ENCODE results near the gene ALPK3.

Gene ALPK3

GRCh38 chr15:84909782-84910181 lies 92.6 kb downstream of the ALPK3 start:
- Histone ChIP-seq H3K36me3 (ENCODE audit: insufficient read depth, low read length) (no peaks in the 10 kb centered on the region), H3K27ac (no peak overlapping the region), H3K9ac (ENCODE audit: insufficient read length) (no peak overlapping the region), H3K9me3 (ENCODE audit: low read depth, low read length) (no peaks in the 10 kb centered on the region), H3K4me3 (no peak overlapping the region)
- no peak for DNase-seq (ENCODE audit: low read depth, low spot score)
- no peak for TF ChIP-seq EZH2 (IDR thresholded peaks at IDR 0.05)
- TF ChIP-seq FOXP2 (optimal IDR thresholded peaks at IDR 0.05; ENCODE audit: control extremely low read depth, extremely low read length, insufficient read depth) = no peak
- no peak for TF ChIP-seq POLR2AphosphoS5 (IDR thresholded peaks at IDR 0.05; ENCODE audit: borderline replicate concordance, low read depth, low read length)

- Histone ChIP-seq H3K4me3 (no peak overlapping the region), H3K27ac (no peak overlapping the region), H3K9me3 (ENCODE audit: low read depth, low read length) (no peaks in the 10 kb centered on the region), H3K9ac (ENCODE audit: insufficient read length) (no peak overlapping the region), H3K36me3 (ENCODE audit: insufficient read depth, low read length) (no peaks in the 10 kb centered on the region)
- no peak for TF ChIP-seq EZH2 (IDR thresholded peaks at IDR 0.05)
- no peak for TF ChIP-seq POLR2AphosphoS5 (IDR thresholded peaks at IDR 0.05; ENCODE audit: borderline replicate concordance, low read depth, low read length)
- no peak for TF ChIP-seq FOXP2 (optimal IDR thresholded peaks at IDR 0.05; ENCODE audit: control extremely low read depth, extremely low read length, insufficient read depth)
- DNase-seq (ENCODE audit: low read depth, low spot score) = no peak
Measured at GRCh38 chr15:84910928-84911623, 93.9 kb downstream of the ALPK3 start.

GRCh38 chr15:84911879-84912660 lies 94.9 kb downstream of the ALPK3 start:
- no peaks in the 10 kb centered on the region for H3K36me3 ChIP-seq (ENCODE audit: insufficient read depth, low read length)
- no peak for DNase-seq (ENCODE audit: low read depth, low spot score)
- no peak for TF ChIP-seq EZH2 (IDR thresholded peaks at IDR 0.05)
- TF ChIP-seq FOXP2 (optimal IDR thresholded peaks at IDR 0.05; ENCODE audit: control extremely low read depth, extremely low read length, insufficient read depth) = no peak
- TF ChIP-seq POLR2AphosphoS5 (IDR thresholded peaks at IDR 0.05; ENCODE audit: borderline replicate concordance, low read depth, low read length) = no peak
- no peak overlapping the region for H3K27ac ChIP-seq
- no peak overlapping the region for H3K4me3 ChIP-seq
- no peak overlapping the region for H3K9ac ChIP-seq (ENCODE audit: insufficient read length)
- H3K9me3 ChIP-seq (ENCODE audit: low read depth, low read length) = no peaks in the 10 kb centered on the region

- TF ChIP-seq EZH2 (IDR thresholded peaks at IDR 0.05) = no peak
- no peak for TF ChIP-seq FOXP2 (optimal IDR thresholded peaks at IDR 0.05; ENCODE audit: control extremely low read depth, extremely low read length, insufficient read depth)
- TF ChIP-seq POLR2AphosphoS5 (IDR thresholded peaks at IDR 0.05; ENCODE audit: borderline replicate concordance, low read depth, low read length) = no peak
- no peak for DNase-seq (ENCODE audit: low read depth, low spot score)
- H3K9ac ChIP-seq (ENCODE audit: insufficient read length) = no peak overlapping the region
- no peaks in the 10 kb centered on the region for H3K36me3 ChIP-seq (ENCODE audit: insufficient read depth, low read length)
- H3K4me3 ChIP-seq = no peak overlapping the region
- no peaks in the 10 kb centered on the region for H3K9me3 ChIP-seq (ENCODE audit: low read depth, low read length)
- no peak overlapping the region for H3K27ac ChIP-seq
Measured at GRCh38 chr15:84913360-84913723, 96.2 kb downstream of the ALPK3 start.

- H3K36me3 ChIP-seq (ENCODE audit: insufficient read depth, low read length) = no peaks in the 10 kb centered on the region
- H3K9me3 ChIP-seq (ENCODE audit: low read depth, low read length) = no peaks in the 10 kb centered on the region
- TF ChIP-seq POLR2AphosphoS5 (IDR thresholded peaks at IDR 0.05; ENCODE audit: borderline replicate concordance, low read depth, low read length) (no peak), EZH2 (IDR thresholded peaks at IDR 0.05) (no peak), FOXP2 (optimal IDR thresholded peaks at IDR 0.05; ENCODE audit: control extremely low read depth, extremely low read length, insufficient read depth) (no peak)
- H3K27ac ChIP-seq = no peak overlapping the region
- no peak overlapping the region for H3K9ac ChIP-seq (ENCODE audit: insufficient read length)
- no peak overlapping the region for H3K4me3 ChIP-seq
- DNase-seq (ENCODE audit: low read depth, low spot score) = no peak
Measured at GRCh38 chr15:84914351-84914750, 97.2 kb downstream of the ALPK3 start.

- no peaks in the 10 kb centered on the region for H3K36me3 ChIP-seq (ENCODE audit: insufficient read depth, low read length)
- no peak overlapping the region for H3K27ac ChIP-seq
- H3K9ac ChIP-seq (ENCODE audit: insufficient read length) = no peak overlapping the region
- DNase-seq (ENCODE audit: low read depth, low spot score) = no peak
- H3K9me3 ChIP-seq (ENCODE audit: low read depth, low read length) = no peaks in the 10 kb centered on the region
- TF ChIP-seq POLR2AphosphoS5 (IDR thresholded peaks at IDR 0.05; ENCODE audit: borderline replicate concordance, low read depth, low read length) = no peak
- no peak for TF ChIP-seq EZH2 (IDR thresholded peaks at IDR 0.05)
- no peak for TF ChIP-seq FOXP2 (optimal IDR thresholded peaks at IDR 0.05; ENCODE audit: control extremely low read depth, extremely low read length, insufficient read depth)
- no peak overlapping the region for H3K4me3 ChIP-seq
Measured at GRCh38 chr15:84914909-84915605, 97.9 kb downstream of the ALPK3 start.

- no peak overlapping the region for H3K27ac ChIP-seq
- H3K9ac ChIP-seq (ENCODE audit: insufficient read length) = no peak overlapping the region
- no peaks in the 10 kb centered on the region for H3K9me3 ChIP-seq (ENCODE audit: low read depth, low read length)
- no peak overlapping the region for H3K4me3 ChIP-seq
- H3K36me3 ChIP-seq (ENCODE audit: insufficient read depth, low read length) = no peaks in the 10 kb centered on the region
- TF ChIP-seq EZH2 (IDR thresholded peaks at IDR 0.05) (no peak), FOXP2 (optimal IDR thresholded peaks at IDR 0.05; ENCODE audit: control extremely low read depth, extremely low read length, insufficient read depth) (no peak), POLR2AphosphoS5 (IDR thresholded peaks at IDR 0.05; ENCODE audit: borderline replicate concordance, low read depth, low read length) (no peak)
- no peak for DNase-seq (ENCODE audit: low read depth, low spot score)
Measured at GRCh38 chr15:84915606-84915958, 98.4 kb downstream of the ALPK3 start.

- DNase-seq (ENCODE audit: low read depth, low spot score) = no peak
- no peak overlapping the region for H3K27ac ChIP-seq
- H3K36me3 ChIP-seq (ENCODE audit: insufficient read depth, low read length) = no peaks in the 10 kb centered on the region
- no peak for TF ChIP-seq EZH2 (IDR thresholded peaks at IDR 0.05)
- TF ChIP-seq POLR2AphosphoS5 (IDR thresholded peaks at IDR 0.05; ENCODE audit: borderline replicate concordance, low read depth, low read length) = no peak
- TF ChIP-seq FOXP2 (optimal IDR thresholded peaks at IDR 0.05; ENCODE audit: control extremely low read depth, extremely low read length, insufficient read depth) = no peak
- H3K4me3 ChIP-seq = no peak overlapping the region
- H3K9me3 ChIP-seq (ENCODE audit: low read depth, low read length) = no peaks in the 10 kb centered on the region
- no peak overlapping the region for H3K9ac ChIP-seq (ENCODE audit: insufficient read length)
Measured at GRCh38 chr15:84917452-84917851, 100.3 kb downstream of the ALPK3 start.
